Lung (tissue), 12 donors: ENCODE data around the gene ROBO1. TPM values are rescaled to one million over a fixed set of nuclear protein-coding genes. Genes with fewer than 3 reads are reported as not detected.
A peak's percentile ranks its signal among the peaks of the same experiment; 100 is the strongest.

Experiments
- ATAC-seq: fragments of 200-7000 bp; cut with Tn5 transposase; one replicate; pipeline ENCODE4 v1.9.1; 2020; ENCODE audit warnings: moderate number of reproducible peaks; ENCODE audit not compliant: insufficient read depth, low FRiP score
- DNase-seq, 3 donors: peaks; one replicate each; pipeline ENCODE4 v3.0.0-alpha.2; 2013 to 2017
- H3K27ac ChIP-seq, 2 donors: one replicate each; pipeline ENCODE4 v1.5.1; 2013; ENCODE audit warnings: mild to moderate bottlenecking in 2 of 2, moderate library complexity in 2 of 2, control low read depth in 1 of 2, inconsistent platforms in 1 of 2, low read depth in 1 of 2, low read length in 1 of 2
- H3K27me3 ChIP-seq, 3 donors: one replicate each; pipeline ENCODE4 v1.5.1; 2013; ENCODE audit warnings: low read length in 2 of 3; ENCODE audit not compliant: control insufficient read depth in 3 of 3, insufficient read depth in 3 of 3
- H3K36me3 ChIP-seq, 4 donors: one replicate each; pipeline ENCODE4 v1.5.1; 2013; ENCODE audit warnings: low read length in 4 of 4, mild to moderate bottlenecking in 1 of 4, moderate library complexity in 1 of 4; ENCODE audit not compliant: control insufficient read depth in 4 of 4, insufficient read depth in 4 of 4
- H3K4me1 ChIP-seq, 5 donors: one replicate each; pipeline ENCODE4 v1.5.1; 2013; ENCODE audit warnings: low read length in 5 of 5, mild to moderate bottlenecking in 2 of 5, moderate library complexity in 1 of 5; ENCODE audit not compliant: control insufficient read depth in 5 of 5, insufficient read depth in 5 of 5
- H3K4me3 ChIP-seq: one replicate; pipeline ENCODE4 v1.5.1; 2013; ENCODE audit warnings: mild to moderate bottlenecking, control low read depth, moderate library complexity
- H3K9ac ChIP-seq, 2 donors: one replicate each; pipeline ENCODE4 v1.5.1; 2013; ENCODE audit warnings: low read length in 2 of 2, control low read depth in 1 of 2; ENCODE audit not compliant: insufficient read depth in 1 of 2
- H3K9me3 ChIP-seq, 4 donors: one replicate each; pipeline ENCODE4 v1.5.1; 2013; ENCODE audit warnings: low read length in 3 of 4, mild to moderate bottlenecking in 1 of 4, moderate library complexity in 1 of 4; ENCODE audit not compliant: control insufficient read depth in 4 of 4, insufficient read depth in 3 of 4
- WGBS, 2 donors: extraction: QIAGEN DNeasy Blood & Tissue Kit; methylation state at CpG; one replicate each; pipeline ENCODE4 v1.1.7; 2013; 5-methylcytosine and 5-hydroxymethylcytosine counted together
- polyA plus RNA-seq, 2 donors: library from polyadenylated mRNA; stranded (reverse); fragments of 200-250 nt; gene quantifications; one replicate each; pipeline ENCODE4 v1.2.1, GENCODE V29; 2013
- total RNA-seq, 2 donors: library from RNA; depleted of rRNA in 1 of 2; stranded (reverse); fragments of >200 nt in 1 of 2; gene quantifications; one replicate each; pipeline ENCODE4 v1.2.1, GENCODE V29; 2014 to 2021
- TF ChIP-seq, protein P1 (sequence below): IDR thresholded peaks from 2 replicates; pipeline ENCODE4 v1.5.1; 2012; ENCODE audit warnings: mild to moderate bottlenecking; ENCODE audit errors: control extremely low read depth, extremely low read depth
- donor health status: control.
- donor health status: control.
- donor health status: Bipolar disorder and iron deficiency.
- donor health status: healthy.
- donor health status: DM: yes; HTN: yes; CAD: no.

Gene ROBO1
- total and polyA plus RNA-seq, 4 donors, result 2.6 to 72.6 (median 15.7) TPM

DNA sequence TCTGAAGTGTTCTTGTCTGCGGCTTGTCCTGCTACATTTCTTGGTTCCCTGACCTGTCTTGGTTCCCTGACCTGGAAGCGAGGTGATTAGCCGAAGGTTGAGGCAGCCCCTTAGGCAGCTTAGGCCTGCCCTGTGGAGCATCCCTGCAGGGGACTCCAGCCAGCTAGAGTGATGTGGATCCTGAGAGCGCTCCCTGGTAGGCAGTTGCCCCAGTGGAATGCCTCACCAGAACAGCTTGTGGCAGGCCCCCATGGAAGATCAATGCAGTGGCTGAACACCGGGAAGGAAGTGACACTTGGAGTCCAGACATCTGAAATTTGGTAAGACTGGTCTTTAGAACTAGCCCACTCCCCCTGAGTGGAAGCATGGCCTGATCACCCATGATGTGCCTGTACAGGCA lies 5.5 kb upstream of the ROBO1 start:
- Histone ChIP-seq H3K9ac (no peak overlapping the region), H3K4me3 (no peak overlapping the region), H3K9me3 (peaks cover 0 to 5% (median under 1%) of the 10 kb centered on the region in 4 donors), H3K27me3 (peaks cover 0 to 10% (median 10%) of the 10 kb centered on the region in 3 donors), H3K4me1 (no peaks in the 10 kb centered on the region), H3K36me3 (no peaks in the 10 kb centered on the region), H3K27ac (no peak overlapping the region)
- WGBS, 2 donors, result 95 to 96% methylated on average over 5 of the region's 5 CpGs
- DNase-seq, result no peak
- ATAC-seq, result no peak
- TF ChIP-seq, protein P1, sequence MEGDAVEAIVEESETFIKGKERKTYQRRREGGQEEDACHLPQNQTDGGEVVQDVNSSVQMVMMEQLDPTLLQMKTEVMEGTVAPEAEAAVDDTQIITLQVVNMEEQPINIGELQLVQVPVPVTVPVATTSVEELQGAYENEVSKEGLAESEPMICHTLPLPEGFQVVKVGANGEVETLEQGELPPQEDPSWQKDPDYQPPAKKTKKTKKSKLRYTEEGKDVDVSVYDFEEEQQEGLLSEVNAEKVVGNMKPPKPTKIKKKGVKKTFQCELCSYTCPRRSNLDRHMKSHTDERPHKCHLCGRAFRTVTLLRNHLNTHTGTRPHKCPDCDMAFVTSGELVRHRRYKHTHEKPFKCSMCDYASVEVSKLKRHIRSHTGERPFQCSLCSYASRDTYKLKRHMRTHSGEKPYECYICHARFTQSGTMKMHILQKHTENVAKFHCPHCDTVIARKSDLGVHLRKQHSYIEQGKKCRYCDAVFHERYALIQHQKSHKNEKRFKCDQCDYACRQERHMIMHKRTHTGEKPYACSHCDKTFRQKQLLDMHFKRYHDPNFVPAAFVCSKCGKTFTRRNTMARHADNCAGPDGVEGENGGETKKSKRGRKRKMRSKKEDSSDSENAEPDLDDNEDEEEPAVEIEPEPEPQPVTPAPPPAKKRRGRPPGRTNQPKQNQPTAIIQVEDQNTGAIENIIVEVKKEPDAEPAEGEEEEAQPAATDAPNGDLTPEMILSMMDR, result no peak

DNA sequence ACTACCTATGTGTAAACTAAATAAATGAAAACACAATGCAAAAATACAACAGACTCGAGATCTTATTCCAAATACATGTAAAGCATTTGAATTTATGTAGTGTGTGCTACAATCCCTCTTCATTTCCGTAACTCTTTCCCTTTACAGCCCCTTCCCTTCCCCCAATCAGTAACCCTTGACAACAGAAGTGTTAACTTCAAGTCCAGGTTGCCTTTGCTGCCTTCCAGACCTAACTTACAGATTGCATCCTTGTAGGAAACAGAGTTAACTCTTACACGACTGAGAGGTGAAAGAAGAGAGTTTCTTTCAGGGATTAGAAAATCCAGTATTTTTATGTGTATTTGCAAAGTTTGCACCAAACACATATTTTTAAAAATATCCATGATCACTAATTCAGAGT lies 1.4 kb upstream of the ROBO1 start:
- no peak overlapping the region for H3K9ac ChIP-seq
- H3K4me3 ChIP-seq, result no peak overlapping the region
- no peak for ATAC-seq
- H3K9me3 ChIP-seq, result peaks cover 0 to 12% (median under 1%) of the 10 kb centered on the region in 4 donors
- TF ChIP-seq, protein P1, result no peak
- no peaks in the 10 kb centered on the region for H3K36me3 ChIP-seq
- peaks cover 12 to 46% (median 27%) of the 10 kb centered on the region in 3 donors for H3K27me3 ChIP-seq
- H3K4me1 ChIP-seq, result peaks cover 0 to 16% (median 0%) of the 10 kb centered on the region in 5 donors
- WGBS, 2 donors, result 33% methylated on average over 3 of the region's 3 CpGs
- no peak for DNase-seq
- H3K27ac ChIP-seq, result no peak overlapping the region

DNA sequence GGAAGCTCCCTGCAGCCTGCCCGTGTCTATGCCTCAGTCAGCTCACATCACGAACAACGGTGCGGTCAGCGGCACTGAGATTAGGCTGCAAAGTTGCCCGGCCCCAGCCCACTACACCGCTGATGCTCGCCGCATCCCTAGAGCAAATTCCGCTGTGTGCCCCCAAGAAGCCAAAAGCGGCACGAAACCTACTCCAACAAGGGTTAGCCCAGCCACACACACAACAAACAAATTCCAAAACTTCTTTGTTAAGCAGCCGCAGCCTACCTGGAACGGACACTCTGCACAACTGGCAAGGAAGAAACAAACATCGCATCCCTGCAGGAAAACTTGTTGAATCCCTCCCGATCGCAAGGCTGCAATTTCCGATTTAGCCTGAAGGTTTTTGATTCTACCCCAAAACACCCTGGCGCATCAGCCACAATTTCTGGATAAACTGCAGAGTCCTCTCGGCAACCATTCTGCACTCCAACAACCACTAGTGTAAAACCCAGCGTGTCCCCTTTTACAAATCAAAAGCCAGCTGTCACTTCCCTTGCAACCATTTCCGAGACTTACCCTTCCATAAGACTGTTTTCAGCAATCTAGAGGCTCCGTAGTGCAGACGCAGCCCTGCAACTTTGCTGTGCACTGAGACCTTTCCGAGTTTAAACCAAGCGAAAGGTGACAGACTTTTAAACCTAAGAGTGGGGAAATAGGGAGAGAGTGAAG lies 449 bp downstream of the ROBO1 start:
- 3 to 4% methylated on average over 26 of the region's 26 CpGs for WGBS, 2 donors
- H3K9ac ChIP-seq, result peak overlapping the region in 1 of 2 donors; percentile 58
- no peak overlapping the region for H3K27ac ChIP-seq
- H3K4me1 ChIP-seq, result peaks cover 0 to 16% (median 0%) of the 10 kb centered on the region in 5 donors
- H3K27me3 ChIP-seq, result peaks cover 12 to 49% (median 27%) of the 10 kb centered on the region in 3 donors
- peaks cover 0 to 11% (median under 1%) of the 10 kb centered on the region in 4 donors for H3K9me3 ChIP-seq
- no peak overlapping the region for H3K4me3 ChIP-seq
- ATAC-seq (no peak), DNase-seq (peak; percentile 36 to 63 (median 52))
- TF ChIP-seq, protein P1, result no peak
- H3K36me3 ChIP-seq, result no peaks in the 10 kb centered on the region
